Epithelial cell of esophagus (primary cell): ENCODE measurements around the gene PARK7.

Source experiments
- DNase-seq: peaks from one replicate; pipeline ENCODE4 v3.0.0; 2010; ENCODE audit warnings: low read depth
- H3K4me3 ChIP-seq: 2 replicates; pipeline ENCODE4 v1.5.1; 2011; ENCODE audit warnings: mild to moderate bottlenecking, low read length, control low read depth
- TF ChIP-seq, protein P1 (sequence below): IDR thresholded peaks from 2 replicates; pipeline ENCODE4 v1.5.1; 2011; ENCODE audit warnings: low read depth, mild to moderate bottlenecking, low read length, control low read depth, inconsistent platforms; ENCODE audit not compliant: insufficient read depth; ENCODE audit errors: missing control alignments

The PARK7 gene

GRCh38 chr1:8023995-8024313, 62.4 kb downstream of the PARK7 start:
- DNase-seq = no peak
- TF ChIP-seq, protein P1, sequence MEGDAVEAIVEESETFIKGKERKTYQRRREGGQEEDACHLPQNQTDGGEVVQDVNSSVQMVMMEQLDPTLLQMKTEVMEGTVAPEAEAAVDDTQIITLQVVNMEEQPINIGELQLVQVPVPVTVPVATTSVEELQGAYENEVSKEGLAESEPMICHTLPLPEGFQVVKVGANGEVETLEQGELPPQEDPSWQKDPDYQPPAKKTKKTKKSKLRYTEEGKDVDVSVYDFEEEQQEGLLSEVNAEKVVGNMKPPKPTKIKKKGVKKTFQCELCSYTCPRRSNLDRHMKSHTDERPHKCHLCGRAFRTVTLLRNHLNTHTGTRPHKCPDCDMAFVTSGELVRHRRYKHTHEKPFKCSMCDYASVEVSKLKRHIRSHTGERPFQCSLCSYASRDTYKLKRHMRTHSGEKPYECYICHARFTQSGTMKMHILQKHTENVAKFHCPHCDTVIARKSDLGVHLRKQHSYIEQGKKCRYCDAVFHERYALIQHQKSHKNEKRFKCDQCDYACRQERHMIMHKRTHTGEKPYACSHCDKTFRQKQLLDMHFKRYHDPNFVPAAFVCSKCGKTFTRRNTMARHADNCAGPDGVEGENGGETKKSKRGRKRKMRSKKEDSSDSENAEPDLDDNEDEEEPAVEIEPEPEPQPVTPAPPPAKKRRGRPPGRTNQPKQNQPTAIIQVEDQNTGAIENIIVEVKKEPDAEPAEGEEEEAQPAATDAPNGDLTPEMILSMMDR = no peak
- peak overlapping the region; percentile 71 for H3K4me3 ChIP-seq

DNA sequence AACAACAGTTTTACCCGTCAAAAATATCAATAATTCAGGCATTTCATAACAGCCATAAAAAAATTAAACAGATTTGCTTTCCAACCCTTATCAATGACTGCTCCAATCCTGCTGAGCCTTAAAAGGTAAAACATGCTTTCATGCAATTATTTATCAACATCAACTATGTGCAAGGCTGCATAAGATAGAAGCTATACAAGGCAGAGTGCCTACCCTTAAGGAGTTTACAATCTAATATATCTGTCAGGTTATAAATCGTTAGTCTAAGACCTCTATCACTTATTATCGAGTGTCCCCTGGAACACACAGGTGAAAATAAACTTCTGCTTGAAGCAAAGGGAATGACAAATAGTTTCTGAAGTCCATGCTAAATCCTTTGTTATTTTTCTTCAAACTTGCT, 62.8 kb downstream of the PARK7 start:
- TF ChIP-seq, protein P1 = no peak
- DNase-seq = no peak
- peak overlapping the region; percentile 71 for H3K4me3 ChIP-seq

- H3K4me3 ChIP-seq = peak overlapping the region; percentile 71
- peak; percentile 75 for DNase-seq
- TF ChIP-seq, protein P1 = no peak
These were observed 63.7 kb downstream of the PARK7 start for GRCh38 chr1:8025061-8025670.

GRCh38 chr1:8025671-8026144, 64.2 kb downstream of the PARK7 start:
- DNase-seq = no peak
- H3K4me3 ChIP-seq = peak overlapping the region; percentile 71
- TF ChIP-seq, protein P1 = no peak

DNA sequence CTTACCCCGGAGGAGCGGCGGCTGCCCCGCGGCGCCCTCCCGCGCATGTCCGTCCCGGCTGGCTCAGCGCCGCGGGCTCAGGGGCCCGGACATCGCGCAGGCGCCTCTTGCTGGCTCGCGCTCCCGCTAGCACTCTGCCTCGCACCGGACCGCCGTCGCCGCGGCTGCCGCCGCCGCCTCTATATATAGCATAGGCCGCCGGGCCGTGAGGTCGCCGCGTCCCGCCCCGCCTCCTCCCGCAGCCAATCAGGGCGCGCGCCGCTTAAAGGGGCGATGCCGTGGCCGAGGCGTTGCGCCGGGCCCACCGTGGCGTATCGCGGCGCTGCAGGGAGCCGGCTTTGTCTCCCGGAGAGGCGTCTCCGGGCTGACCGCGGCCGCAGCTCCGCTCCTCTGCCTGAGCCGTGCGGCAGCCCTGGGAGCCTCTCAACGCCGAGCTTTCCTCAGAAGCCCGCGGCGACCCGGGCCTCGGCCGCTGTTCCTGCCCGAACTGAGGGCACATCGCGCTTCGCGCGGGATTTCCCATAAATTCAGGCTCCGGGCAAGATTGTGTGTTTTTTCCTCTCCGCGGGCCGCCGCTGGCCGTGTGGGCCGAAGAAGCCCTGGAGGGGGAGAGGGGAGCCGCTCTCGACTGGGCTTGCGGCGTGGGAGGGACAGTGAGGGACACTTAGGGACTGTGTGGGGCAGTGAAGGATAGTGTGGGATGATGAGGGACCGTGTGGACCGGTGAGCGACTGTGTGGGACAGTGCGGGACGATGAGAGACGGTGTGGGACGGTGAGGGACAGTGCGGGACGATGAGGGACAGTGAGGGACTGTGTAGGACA, 64.9 kb downstream of the PARK7 start, which contains the start of gene ERRFI1:
ERRFI1 (minus strand) TSS at position 157 of the 823 bp plus-strand sequence. CDS start 10,690 bp downstream, outside the sequence.
- peak; percentile 96 for DNase-seq
- peak within 1 kb of the TSS; percentile 75 for H3K4me3 ChIP-seq
- TF ChIP-seq, protein P1 = no peak

- DNase-seq = no peak
- H3K4me3 ChIP-seq = peak overlapping the region; percentile 75
- TF ChIP-seq, protein P1 = no peak
These were observed 65.7 kb downstream of the PARK7 start for GRCh38 chr1:8026976-8027747.
